GM12874 (cell line): ENCODE data around the gene MGAT3.

Experiments
- TF ChIP-seq, protein P1 (sequence below): IDR thresholded peaks from 2 replicates; pipeline ENCODE4 v1.5.1; 2011; ENCODE audit warnings: low read depth, mild to moderate bottlenecking, control low read depth, low read length, moderate library complexity; ENCODE audit not compliant: insufficient read depth

The MGAT3 gene

DNA sequence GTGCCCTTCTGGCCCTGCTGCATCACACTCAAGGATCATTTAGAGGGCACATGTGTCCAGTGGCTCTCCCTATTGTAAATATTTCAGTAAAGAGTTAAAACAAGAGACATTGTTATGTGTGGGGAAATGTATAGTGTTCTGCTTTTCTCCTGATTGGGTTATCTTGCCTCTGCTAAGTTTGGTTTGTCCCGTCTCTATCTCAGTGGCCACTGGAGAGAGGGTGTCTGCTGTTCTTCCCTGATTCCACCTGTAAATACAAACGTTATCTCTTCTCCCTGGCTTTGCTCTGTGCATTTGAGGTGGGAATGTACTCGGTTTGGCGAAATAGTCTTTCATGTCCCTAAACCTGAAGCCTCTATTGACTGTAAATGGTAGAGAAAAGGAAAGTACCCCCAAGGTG lies 51.6 kb downstream of the MGAT3 start:
- TF ChIP-seq, protein P1, sequence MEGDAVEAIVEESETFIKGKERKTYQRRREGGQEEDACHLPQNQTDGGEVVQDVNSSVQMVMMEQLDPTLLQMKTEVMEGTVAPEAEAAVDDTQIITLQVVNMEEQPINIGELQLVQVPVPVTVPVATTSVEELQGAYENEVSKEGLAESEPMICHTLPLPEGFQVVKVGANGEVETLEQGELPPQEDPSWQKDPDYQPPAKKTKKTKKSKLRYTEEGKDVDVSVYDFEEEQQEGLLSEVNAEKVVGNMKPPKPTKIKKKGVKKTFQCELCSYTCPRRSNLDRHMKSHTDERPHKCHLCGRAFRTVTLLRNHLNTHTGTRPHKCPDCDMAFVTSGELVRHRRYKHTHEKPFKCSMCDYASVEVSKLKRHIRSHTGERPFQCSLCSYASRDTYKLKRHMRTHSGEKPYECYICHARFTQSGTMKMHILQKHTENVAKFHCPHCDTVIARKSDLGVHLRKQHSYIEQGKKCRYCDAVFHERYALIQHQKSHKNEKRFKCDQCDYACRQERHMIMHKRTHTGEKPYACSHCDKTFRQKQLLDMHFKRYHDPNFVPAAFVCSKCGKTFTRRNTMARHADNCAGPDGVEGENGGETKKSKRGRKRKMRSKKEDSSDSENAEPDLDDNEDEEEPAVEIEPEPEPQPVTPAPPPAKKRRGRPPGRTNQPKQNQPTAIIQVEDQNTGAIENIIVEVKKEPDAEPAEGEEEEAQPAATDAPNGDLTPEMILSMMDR, result no peak

DNA sequence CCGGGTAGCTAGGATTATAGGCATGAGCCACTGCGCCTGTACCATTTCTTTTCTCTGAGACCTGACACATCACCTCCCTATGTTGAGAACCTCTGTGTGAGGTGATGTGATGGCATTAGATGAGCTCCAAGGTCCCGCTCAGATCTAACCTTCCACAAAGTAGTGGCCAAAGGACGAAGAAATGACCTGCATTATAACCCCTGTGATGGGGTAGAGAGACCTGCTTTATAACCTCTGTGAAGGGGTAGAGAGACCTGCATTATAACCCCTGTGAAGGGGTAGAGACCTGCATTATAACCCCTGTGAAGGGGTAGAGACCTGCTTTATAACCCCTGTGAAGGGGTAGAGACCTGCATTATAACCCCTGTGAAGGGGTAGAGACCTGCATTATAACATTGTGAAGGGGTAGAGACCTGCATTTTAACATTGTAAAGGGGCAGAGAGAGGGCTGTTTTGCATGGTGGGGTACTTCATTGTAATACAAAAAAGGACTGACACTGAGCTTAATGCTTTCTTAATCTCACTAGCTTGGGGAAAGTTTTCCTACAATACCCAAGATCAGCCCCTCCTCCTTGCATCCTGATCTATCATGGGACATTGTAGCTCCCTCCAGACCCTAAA lies 53.8 kb downstream of the MGAT3 start:
- TF ChIP-seq, protein P1, result no peak

DNA sequence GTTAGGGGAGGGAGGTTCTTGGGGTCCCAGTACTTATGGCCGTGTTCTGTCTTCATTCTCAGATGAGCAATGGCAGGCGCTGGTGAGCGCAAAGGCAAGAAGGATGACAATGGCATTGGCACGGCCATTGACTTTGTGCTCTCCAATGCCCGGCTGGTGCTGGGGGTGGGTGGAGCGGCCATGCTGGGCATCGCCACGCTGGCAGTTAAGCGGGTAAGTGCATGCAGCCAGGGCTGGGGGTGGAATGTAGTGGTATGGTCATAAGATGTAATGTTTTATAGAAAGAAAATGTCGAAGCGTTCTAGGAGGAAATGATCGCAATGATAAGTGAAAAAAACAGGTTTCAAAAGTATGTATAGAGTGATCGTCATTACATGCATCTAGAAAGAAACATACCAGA lies 54.4 kb downstream of the MGAT3 start:
- TF ChIP-seq, protein P1, result no peak

DNA sequence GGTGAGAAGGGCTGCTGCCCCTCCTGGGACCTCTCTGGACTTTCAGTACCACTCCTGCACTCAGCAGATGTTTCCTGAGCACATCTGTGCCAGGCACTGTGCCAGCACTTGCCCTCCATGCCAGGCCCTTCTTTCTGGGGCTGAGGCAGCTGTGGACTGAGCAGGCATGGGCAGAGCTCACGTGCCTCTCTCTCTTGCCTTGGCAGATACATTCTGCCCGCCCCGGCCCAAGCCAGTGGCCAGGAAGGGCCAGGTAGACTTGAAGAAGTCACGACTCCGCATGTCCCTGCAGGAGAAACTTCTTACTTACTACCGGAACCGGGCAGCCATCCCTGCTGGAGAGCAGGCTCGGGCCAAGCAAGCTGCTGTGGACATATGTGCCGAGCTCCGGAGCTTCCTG lies 55.2 kb downstream of the MGAT3 start:
- TF ChIP-seq, protein P1, result no peak

DNA sequence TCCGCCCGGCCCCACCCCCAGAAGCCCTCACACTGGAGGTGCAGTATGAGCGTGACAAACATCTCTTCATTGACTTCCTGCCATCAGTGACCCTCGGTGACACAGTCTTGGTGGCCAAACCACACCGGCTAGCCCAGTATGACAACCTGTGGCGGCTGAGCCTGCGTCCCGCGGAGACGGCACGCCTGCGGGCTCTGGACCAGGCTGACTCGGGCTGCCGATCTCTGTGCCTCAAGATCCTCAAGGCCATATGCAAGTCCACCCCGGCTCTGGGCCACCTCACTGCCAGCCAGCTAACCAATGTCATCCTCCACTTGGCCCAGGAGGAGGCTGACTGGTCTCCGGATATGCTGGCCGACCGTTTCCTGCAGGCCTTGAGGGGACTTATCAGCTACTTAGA lies 57.0 kb downstream of the MGAT3 start:
- TF ChIP-seq, protein P1, result no peak

DNA sequence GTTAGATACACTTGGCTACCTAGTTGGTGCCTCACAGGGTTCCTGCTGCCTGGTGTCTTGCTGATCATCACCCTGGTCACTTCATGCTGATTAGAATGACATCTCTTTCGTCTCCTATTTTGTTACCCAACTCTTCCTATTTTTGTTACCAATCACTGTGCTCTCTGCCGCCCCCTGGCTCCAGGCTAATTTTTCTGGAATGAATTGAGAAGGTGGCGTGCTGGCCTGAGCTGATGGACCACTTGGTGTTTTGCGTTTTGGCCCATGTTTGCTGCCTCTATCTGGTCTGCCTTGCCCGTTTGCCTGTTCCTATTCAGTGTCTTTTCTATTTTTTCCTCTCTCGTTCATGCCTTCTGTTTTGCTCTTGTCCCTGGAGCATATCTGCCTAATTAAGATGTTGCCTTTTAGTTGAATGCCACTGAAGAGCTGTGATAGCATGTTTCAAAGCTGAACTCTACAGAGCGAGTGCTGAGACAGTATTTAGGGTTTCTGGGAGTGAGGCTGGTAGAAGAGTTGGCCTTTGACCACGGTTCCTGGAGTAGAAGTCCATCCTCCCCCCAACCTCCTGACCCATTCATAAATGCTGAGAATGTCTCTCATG lies 57.7 kb downstream of the MGAT3 start:
- TF ChIP-seq, protein P1, result peak; percentile 70

DNA sequence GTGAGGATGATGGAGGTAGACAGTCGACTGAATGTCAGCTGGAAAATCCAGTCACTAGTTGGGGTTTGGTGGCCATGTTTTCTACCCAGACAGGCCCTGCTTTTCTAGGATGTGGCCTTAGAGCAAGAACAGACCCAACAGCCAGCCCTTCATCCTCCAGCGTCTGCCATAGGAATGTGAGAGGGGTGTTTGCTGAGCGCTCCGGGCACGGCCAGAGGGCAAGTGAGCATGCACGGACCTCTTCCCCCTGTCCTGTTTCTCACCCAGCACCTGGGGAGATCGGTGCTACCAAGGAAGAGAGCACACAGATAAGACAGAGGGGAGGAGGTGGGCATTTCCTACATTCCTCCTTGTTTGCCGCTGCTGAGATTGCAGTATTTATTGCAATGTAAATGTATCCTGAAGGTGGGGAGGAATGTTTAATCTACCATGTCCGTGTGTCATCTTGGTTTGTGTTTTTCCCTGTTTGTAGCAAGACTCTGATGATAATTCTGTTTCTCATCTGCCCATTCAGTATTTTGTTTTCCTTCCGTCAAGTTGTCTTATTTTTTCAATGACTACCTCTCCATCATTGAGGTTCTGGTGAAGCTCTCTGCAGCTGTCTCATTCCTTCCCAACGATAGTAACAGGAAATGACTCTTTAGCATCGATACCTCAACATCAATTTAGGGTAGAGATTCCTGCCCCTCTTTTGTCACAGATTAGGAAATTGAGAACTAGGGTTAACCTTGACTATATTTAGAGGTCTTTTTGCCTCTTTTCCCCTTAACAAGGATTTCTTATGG lies 58.6 kb downstream of the MGAT3 start:
- TF ChIP-seq, protein P1, result no peak
